Astrocyte (in vitro differentiated cells and primary cell): Measurements from ENCODE around the gene METTL14.

ENCODE experiments used
- EZH2 ChIP-seq: IDR thresholded peaks from 2 replicates; pipeline ENCODE4 v1.6.1; 2012; ENCODE audit warnings: mild to moderate bottlenecking, low read length, inconsistent platforms; ENCODE audit not compliant: insufficient read depth
- TF ChIP-seq, protein P1 (sequence below): IDR thresholded peaks from 2 replicates; pipeline ENCODE4 v1.5.1; 2011; ENCODE audit warnings: low read depth, mild to moderate bottlenecking, inconsistent platforms, low read length, moderate library complexity; ENCODE audit not compliant: insufficient read depth

DNA sequence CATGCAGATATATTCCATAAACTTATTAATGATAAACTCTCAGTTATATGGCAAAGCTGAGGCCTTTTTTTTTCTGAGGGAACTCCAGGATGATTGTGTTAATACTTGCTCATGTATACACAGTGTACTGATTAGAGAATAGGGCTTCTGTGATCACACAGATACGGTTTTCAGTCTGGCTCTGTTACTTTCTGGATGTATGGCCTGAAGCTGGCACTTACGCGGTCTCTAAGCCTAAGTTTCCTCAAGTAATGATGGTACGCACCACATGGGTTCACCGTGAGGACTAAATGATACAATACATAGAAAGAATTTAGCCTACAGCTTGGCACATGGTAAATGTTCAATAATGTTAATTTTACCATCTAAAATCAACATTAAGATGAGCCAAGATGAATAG, 77.0 kb downstream of the METTL14 start:
- TF ChIP-seq, protein P1, sequence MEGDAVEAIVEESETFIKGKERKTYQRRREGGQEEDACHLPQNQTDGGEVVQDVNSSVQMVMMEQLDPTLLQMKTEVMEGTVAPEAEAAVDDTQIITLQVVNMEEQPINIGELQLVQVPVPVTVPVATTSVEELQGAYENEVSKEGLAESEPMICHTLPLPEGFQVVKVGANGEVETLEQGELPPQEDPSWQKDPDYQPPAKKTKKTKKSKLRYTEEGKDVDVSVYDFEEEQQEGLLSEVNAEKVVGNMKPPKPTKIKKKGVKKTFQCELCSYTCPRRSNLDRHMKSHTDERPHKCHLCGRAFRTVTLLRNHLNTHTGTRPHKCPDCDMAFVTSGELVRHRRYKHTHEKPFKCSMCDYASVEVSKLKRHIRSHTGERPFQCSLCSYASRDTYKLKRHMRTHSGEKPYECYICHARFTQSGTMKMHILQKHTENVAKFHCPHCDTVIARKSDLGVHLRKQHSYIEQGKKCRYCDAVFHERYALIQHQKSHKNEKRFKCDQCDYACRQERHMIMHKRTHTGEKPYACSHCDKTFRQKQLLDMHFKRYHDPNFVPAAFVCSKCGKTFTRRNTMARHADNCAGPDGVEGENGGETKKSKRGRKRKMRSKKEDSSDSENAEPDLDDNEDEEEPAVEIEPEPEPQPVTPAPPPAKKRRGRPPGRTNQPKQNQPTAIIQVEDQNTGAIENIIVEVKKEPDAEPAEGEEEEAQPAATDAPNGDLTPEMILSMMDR = no peak
- no peak for TF ChIP-seq EZH2
